PFSK-1 (cell line): Measurements from ENCODE around the gene ZNF687.
A peak's percentile ranks its signal among the peaks of the same experiment; 100 is the strongest.

Experiments
- FOXP2 ChIP-seq: optimal IDR thresholded peaks from 2 replicates; pipeline ENCODE3; 2011; ENCODE audit warnings: borderline replicate concordance, control low read depth, inconsistent platforms; ENCODE audit not compliant: insufficient read depth; ENCODE audit errors: extremely low read length, extremely low read depth
- POLR2AphosphoS5 ChIP-seq: IDR thresholded peaks from 2 replicates; pipeline ENCODE4 v1.6.1; 2012; ENCODE audit warnings: low read depth, mild to moderate bottlenecking, control low read depth, low read length, moderate library complexity
- SIN3A ChIP-seq: IDR thresholded peaks from 2 replicates; pipeline ENCODE4 v1.6.1; 2012; ENCODE audit warnings: mild to moderate bottlenecking, low read length, moderate library complexity, borderline replicate concordance; ENCODE audit not compliant: insufficient read depth
- TAF1 ChIP-seq: IDR thresholded peaks from 2 replicates; pipeline ENCODE4 v1.6.1; 2012; ENCODE audit warnings: low read length, control low read depth, borderline replicate concordance; ENCODE audit not compliant: insufficient read depth
- TF ChIP-seq, protein P1 (sequence below), 2 experiments: IDR thresholded peaks; 2 replicates each; pipeline versions ENCODE4 v1.6.1 to v1.8.0; 2011 to 2012; ENCODE audit warnings: low read depth in 2 of 2, low read length in 2 of 2, control low read depth in 1 of 2, inconsistent platforms in 1 of 2, mild to moderate bottlenecking in 1 of 2, moderate library complexity in 1 of 2; ENCODE audit not compliant: insufficient read depth in 1 of 2

Gene ZNF687

GRCh38 chr1:151254217-151255213 lies 27.6 kb upstream of the ZNF687 start, which contains the start of gene PSMD4:
Gene PSMD4 (plus strand): TSS chr1:151254734. CDS start chr1:151254783, 49 bp downstream.
- TF ChIP-seq TAF1: peak; percentile 94; the same call in 1 of the 2 replicates
- peak; percentile 64 for TF ChIP-seq FOXP2
- TF ChIP-seq SIN3A: peak; percentile 78; the same call in 1 of the 2 replicates
- TF ChIP-seq POLR2AphosphoS5: peak; percentile 98
- TF ChIP-seq, protein P1, sequence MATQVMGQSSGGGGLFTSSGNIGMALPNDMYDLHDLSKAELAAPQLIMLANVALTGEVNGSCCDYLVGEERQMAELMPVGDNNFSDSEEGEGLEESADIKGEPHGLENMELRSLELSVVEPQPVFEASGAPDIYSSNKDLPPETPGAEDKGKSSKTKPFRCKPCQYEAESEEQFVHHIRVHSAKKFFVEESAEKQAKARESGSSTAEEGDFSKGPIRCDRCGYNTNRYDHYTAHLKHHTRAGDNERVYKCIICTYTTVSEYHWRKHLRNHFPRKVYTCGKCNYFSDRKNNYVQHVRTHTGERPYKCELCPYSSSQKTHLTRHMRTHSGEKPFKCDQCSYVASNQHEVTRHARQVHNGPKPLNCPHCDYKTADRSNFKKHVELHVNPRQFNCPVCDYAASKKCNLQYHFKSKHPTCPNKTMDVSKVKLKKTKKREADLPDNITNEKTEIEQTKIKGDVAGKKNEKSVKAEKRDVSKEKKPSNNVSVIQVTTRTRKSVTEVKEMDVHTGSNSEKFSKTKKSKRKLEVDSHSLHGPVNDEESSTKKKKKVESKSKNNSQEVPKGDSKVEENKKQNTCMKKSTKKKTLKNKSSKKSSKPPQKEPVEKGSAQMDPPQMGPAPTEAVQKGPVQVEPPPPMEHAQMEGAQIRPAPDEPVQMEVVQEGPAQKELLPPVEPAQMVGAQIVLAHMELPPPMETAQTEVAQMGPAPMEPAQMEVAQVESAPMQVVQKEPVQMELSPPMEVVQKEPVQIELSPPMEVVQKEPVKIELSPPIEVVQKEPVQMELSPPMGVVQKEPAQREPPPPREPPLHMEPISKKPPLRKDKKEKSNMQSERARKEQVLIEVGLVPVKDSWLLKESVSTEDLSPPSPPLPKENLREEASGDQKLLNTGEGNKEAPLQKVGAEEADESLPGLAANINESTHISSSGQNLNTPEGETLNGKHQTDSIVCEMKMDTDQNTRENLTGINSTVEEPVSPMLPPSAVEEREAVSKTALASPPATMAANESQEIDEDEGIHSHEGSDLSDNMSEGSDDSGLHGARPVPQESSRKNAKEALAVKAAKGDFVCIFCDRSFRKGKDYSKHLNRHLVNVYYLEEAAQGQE (IDR thresholded peaks at IDR 0.05; ENCODE audit: insufficient read depth in 1 of 2, low read depth in 2 of 2, low read length in 2 of 2): no peak

- no peak for TF ChIP-seq SIN3A
- TF ChIP-seq, protein P1 (IDR thresholded peaks at IDR 0.05; ENCODE audit: insufficient read depth in 1 of 2, low read depth in 2 of 2, low read length in 2 of 2): no peak
- no peak for TF ChIP-seq TAF1
- TF ChIP-seq FOXP2: no peak
- TF ChIP-seq POLR2AphosphoS5: no peak; the same call in 1 of the 2 replicates
Observed at GRCh38 chr1:151255381-151255780, 26.7 kb upstream of the ZNF687 start.

GRCh38 chr1:151259351-151259750 lies 22.7 kb upstream of the ZNF687 start:
- TF ChIP-seq POLR2AphosphoS5 (no peak), TAF1 (no peak), SIN3A (no peak), FOXP2 (no peak)
- TF ChIP-seq, protein P1 (IDR thresholded peaks at IDR 0.05; ENCODE audit: insufficient read depth in 1 of 2, low read depth in 2 of 2, low read length in 2 of 2): no peak

DNA sequence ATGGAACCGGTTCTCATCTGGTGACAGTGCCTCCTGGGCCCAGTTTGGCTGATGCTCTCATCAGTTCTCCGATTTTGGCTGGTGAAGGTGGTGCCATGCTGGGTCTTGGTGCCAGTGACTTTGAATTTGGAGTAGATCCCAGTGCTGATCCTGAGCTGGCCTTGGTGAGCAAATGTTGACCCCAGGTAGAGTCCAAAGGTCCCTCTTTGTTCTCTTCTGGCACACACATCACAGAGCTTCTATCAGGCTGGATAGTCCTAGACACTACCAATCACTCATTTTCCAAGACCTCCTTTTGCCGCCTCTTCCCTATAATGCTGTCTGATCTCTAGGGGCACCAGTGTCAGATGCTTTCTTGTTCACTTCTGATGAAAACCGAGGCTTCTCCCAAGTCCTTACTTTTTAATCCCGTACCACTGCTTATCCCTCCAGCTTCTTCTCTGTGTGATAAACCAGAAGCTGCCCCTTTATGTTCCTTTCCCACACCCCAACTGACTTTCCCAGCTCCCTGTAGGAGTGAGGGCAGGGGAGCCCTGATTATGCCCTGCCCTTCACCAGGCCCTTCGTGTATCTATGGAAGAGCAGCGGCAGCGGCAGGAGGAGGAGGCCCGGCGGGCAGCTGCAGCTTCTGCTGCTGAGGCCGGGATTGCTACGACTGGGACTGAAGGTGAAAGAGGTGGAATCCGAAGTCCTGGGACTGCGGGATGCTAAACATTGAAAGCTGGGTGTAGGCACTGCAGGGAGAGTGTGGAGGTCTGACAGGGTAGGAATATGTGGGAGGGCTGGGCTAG lies 16.5 kb upstream of the ZNF687 start:
- TF ChIP-seq, protein P1 (IDR thresholded peaks at IDR 0.05; ENCODE audit: insufficient read depth in 1 of 2, low read depth in 2 of 2, low read length in 2 of 2): no peak
- TF ChIP-seq TAF1 (no peak), FOXP2 (no peak), POLR2AphosphoS5 (0 out of 2 replicates have a peak, but pooled peaks have one; percentile 20), SIN3A (no peak)
